ENCODE results near the gene GNAO1.
A peak's percentile ranks its signal among the peaks of the same experiment; 100 is the strongest.

Gene GNAO1

GRCh38 chr16:56191835-56192634 lies 746 bp downstream of the GNAO1 start:
- Mint-ChIP-seq H3K36me3 (ENCODE audit: insufficient read depth) (peaks cover 14% of the 10 kb centered on the region), H3K4me1 (ENCODE audit: low read depth in 2 of 2) (peaks cover 21 to 22% of the 10 kb centered on the region in 2 donors), H3K27me3 (peaks cover 0 to 20% of the 10 kb centered on the region in 2 donors), H3K4me3 (peak overlapping the region; percentile 81), H3K27ac (peak overlapping the region; percentile 62 to 74), H3K9me3 (no peaks in the 10 kb centered on the region)
- DNase-seq (no peak), ATAC-seq (replicated peaks) (no peak)

- Mint-ChIP-seq H3K27me3 (peaks cover 0 to 20% of the 10 kb centered on the region in 2 donors), H3K4me3 (peak overlapping the region; percentile 81), H3K27ac (peak overlapping the region in 1 of 2 donors; percentile 33), H3K4me1 (ENCODE audit: low read depth in 2 of 2) (peaks cover 24 to 26% of the 10 kb centered on the region in 2 donors), H3K9me3 (no peaks in the 10 kb centered on the region), H3K36me3 (ENCODE audit: insufficient read depth) (peaks cover 14% of the 10 kb centered on the region)
- ATAC-seq (replicated peaks) (no peak), DNase-seq (no peak)
Measured at GRCh38 chr16:56192635-56192945, 1.3 kb downstream of the GNAO1 start.

GRCh38 chr16:56192986-56193945 lies 2.0 kb downstream of the GNAO1 start:
- no peak for DNase-seq
- H3K4me3 Mint-ChIP-seq = peak overlapping the region; percentile 81
- H3K4me1 Mint-ChIP-seq (ENCODE audit: low read depth in 2 of 2) = peaks cover 28 to 33% of the 10 kb centered on the region in 2 donors
- H3K36me3 Mint-ChIP-seq (ENCODE audit: insufficient read depth) = peaks cover 14% of the 10 kb centered on the region
- no peaks in the 10 kb centered on the region for H3K9me3 Mint-ChIP-seq
- H3K27me3 Mint-ChIP-seq = peaks cover 0 to 20% of the 10 kb centered on the region in 2 donors
- no peak for ATAC-seq (replicated peaks)
- peak overlapping the region in 1 of 2 donors; percentile 33 for H3K27ac Mint-ChIP-seq

GRCh38 chr16:56193951-56194726 lies 2.9 kb downstream of the GNAO1 start:
- H3K27me3 Mint-ChIP-seq = peaks cover 0 to 20% of the 10 kb centered on the region in 2 donors
- H3K4me1 Mint-ChIP-seq (ENCODE audit: low read depth in 2 of 2) = peaks cover 37 to 41% of the 10 kb centered on the region in 2 donors
- peak; percentile 72 to 74 (median 72) for DNase-seq
- ATAC-seq (replicated peaks) = peak; percentile 62
- peak overlapping the region; percentile 81 for H3K4me3 Mint-ChIP-seq
- H3K36me3 Mint-ChIP-seq (ENCODE audit: insufficient read depth) = peaks cover 20% of the 10 kb centered on the region
- no peak overlapping the region for H3K27ac Mint-ChIP-seq
- H3K9me3 Mint-ChIP-seq = no peaks in the 10 kb centered on the region

- ATAC-seq (replicated peaks) (no peak), DNase-seq (no peak)
- Mint-ChIP-seq H3K27me3 (peaks cover 0 to 20% of the 10 kb centered on the region in 2 donors), H3K4me1 (ENCODE audit: low read depth in 2 of 2) (peaks cover 40 to 51% of the 10 kb centered on the region in 2 donors), H3K27ac (no peak overlapping the region), H3K36me3 (ENCODE audit: insufficient read depth) (peaks cover 20% of the 10 kb centered on the region), H3K4me3 (peak overlapping the region in 1 of 2 donors; percentile 81), H3K9me3 (no peaks in the 10 kb centered on the region)
Measured at GRCh38 chr16:56195151-56195550, 3.9 kb downstream of the GNAO1 start.

- no peak for DNase-seq
- Mint-ChIP-seq H3K4me1 (ENCODE audit: low read depth in 2 of 2) (peaks cover 38 to 52% of the 10 kb centered on the region in 2 donors), H3K27ac (no peak overlapping the region), H3K9me3 (no peaks in the 10 kb centered on the region), H3K27me3 (peaks cover 0 to 20% of the 10 kb centered on the region in 2 donors), H3K4me3 (no peak overlapping the region), H3K36me3 (ENCODE audit: insufficient read depth) (peaks cover 20% of the 10 kb centered on the region)
- ATAC-seq (replicated peaks) = no peak
Measured at GRCh38 chr16:56196381-56196780, 5.1 kb downstream of the GNAO1 start.

GRCh38 chr16:56197192-56197992 lies 6.1 kb downstream of the GNAO1 start:
- ATAC-seq (replicated peaks) = no peak
- peaks cover 14% of the 10 kb centered on the region for H3K36me3 Mint-ChIP-seq (ENCODE audit: insufficient read depth)
- no peaks in the 10 kb centered on the region for H3K9me3 Mint-ChIP-seq
- peak overlapping the region in 1 of 2 donors; percentile 3 for H3K27ac Mint-ChIP-seq
- DNase-seq = no peak
- peaks cover 37 to 52% of the 10 kb centered on the region in 2 donors for H3K4me1 Mint-ChIP-seq (ENCODE audit: low read depth in 2 of 2)
- peaks cover 0 to 20% of the 10 kb centered on the region in 2 donors for H3K27me3 Mint-ChIP-seq
- peak overlapping the region in 1 of 2 donors; percentile 59 for H3K4me3 Mint-ChIP-seq

- DNase-seq (no peak), ATAC-seq (replicated peaks) (no peak)
- peaks cover 33 to 47% of the 10 kb centered on the region in 2 donors for H3K4me1 Mint-ChIP-seq (ENCODE audit: low read depth in 2 of 2)
- peaks cover 0 to 13% of the 10 kb centered on the region in 2 donors for H3K27me3 Mint-ChIP-seq
- H3K4me3 Mint-ChIP-seq = peak overlapping the region; percentile 39 to 59
- peak overlapping the region; percentile 32 to 85 for H3K27ac Mint-ChIP-seq
- peaks cover 12% of the 10 kb centered on the region for H3K36me3 Mint-ChIP-seq (ENCODE audit: insufficient read depth)
- H3K9me3 Mint-ChIP-seq = no peaks in the 10 kb centered on the region
Measured at GRCh38 chr16:56198006-56198754, 6.9 kb downstream of the GNAO1 start.

GRCh38 chr16:56198755-56199114 lies 7.4 kb downstream of the GNAO1 start:
- Mint-ChIP-seq H3K4me3 (peak overlapping the region; percentile 39 to 59), H3K27ac (peak overlapping the region; percentile 32 to 85), H3K4me1 (ENCODE audit: low read depth in 2 of 2) (peaks cover 27 to 41% of the 10 kb centered on the region in 2 donors), H3K27me3 (peaks cover 0 to 7% of the 10 kb centered on the region in 2 donors), H3K36me3 (ENCODE audit: insufficient read depth) (peaks cover 12% of the 10 kb centered on the region), H3K9me3 (no peaks in the 10 kb centered on the region)
- ATAC-seq (replicated peaks) = no peak
- no peak for DNase-seq

- peak overlapping the region; percentile 32 to 85 for H3K27ac Mint-ChIP-seq
- peaks cover 0 to 3% of the 10 kb centered on the region in 2 donors for H3K27me3 Mint-ChIP-seq
- H3K36me3 Mint-ChIP-seq (ENCODE audit: insufficient read depth) = peaks cover 10% of the 10 kb centered on the region
- H3K4me1 Mint-ChIP-seq (ENCODE audit: low read depth in 2 of 2) = peaks cover 23 to 37% of the 10 kb centered on the region in 2 donors
- H3K9me3 Mint-ChIP-seq = no peaks in the 10 kb centered on the region
- DNase-seq (no peak), ATAC-seq (replicated peaks) (peak; percentile 5)
- peak overlapping the region; percentile 39 to 59 for H3K4me3 Mint-ChIP-seq
Measured at GRCh38 chr16:56199164-56199563, 7.9 kb downstream of the GNAO1 start.

GRCh38 chr16:56201030-56201429 lies 9.7 kb downstream of the GNAO1 start:
- Mint-ChIP-seq H3K4me1 (ENCODE audit: low read depth in 2 of 2) (peaks cover 24 to 36% of the 10 kb centered on the region in 2 donors), H3K27ac (no peak overlapping the region), H3K9me3 (no peaks in the 10 kb centered on the region), H3K4me3 (no peak overlapping the region), H3K27me3 (no peaks in the 10 kb centered on the region), H3K36me3 (ENCODE audit: insufficient read depth) (peaks cover 7% of the 10 kb centered on the region)
- ATAC-seq (replicated peaks) = no peak
- DNase-seq = no peak

- no peaks in the 10 kb centered on the region for H3K27me3 Mint-ChIP-seq
- H3K9me3 Mint-ChIP-seq = no peaks in the 10 kb centered on the region
- DNase-seq (peak; percentile 19 to 35 (median 25)), ATAC-seq (replicated peaks) (peak; percentile 69)
- H3K27ac Mint-ChIP-seq = no peak overlapping the region
- peaks cover 7% of the 10 kb centered on the region for H3K36me3 Mint-ChIP-seq (ENCODE audit: insufficient read depth)
- H3K4me1 Mint-ChIP-seq (ENCODE audit: low read depth in 2 of 2) = peaks cover 24 to 36% of the 10 kb centered on the region in 2 donors
- no peak overlapping the region for H3K4me3 Mint-ChIP-seq
Measured at GRCh38 chr16:56202036-56202435, 10.7 kb downstream of the GNAO1 start.
